Epithelial cell of esophagus (primary cell): ENCODE measurements around the gene LMTK2.

ENCODE experiments used
- DNase-seq: peaks from one replicate; pipeline ENCODE4 v3.0.0; 2010; ENCODE audit warnings: low read depth
- H3K4me3 ChIP-seq: 2 replicates; pipeline ENCODE4 v1.5.1; 2011; ENCODE audit warnings: mild to moderate bottlenecking, low read length, control low read depth
- TF ChIP-seq, protein P1 (sequence below): IDR thresholded peaks from 2 replicates; pipeline ENCODE4 v1.5.1; 2011; ENCODE audit warnings: low read depth, mild to moderate bottlenecking, low read length, control low read depth, inconsistent platforms; ENCODE audit not compliant: insufficient read depth; ENCODE audit errors: missing control alignments

Gene LMTK2

DNA sequence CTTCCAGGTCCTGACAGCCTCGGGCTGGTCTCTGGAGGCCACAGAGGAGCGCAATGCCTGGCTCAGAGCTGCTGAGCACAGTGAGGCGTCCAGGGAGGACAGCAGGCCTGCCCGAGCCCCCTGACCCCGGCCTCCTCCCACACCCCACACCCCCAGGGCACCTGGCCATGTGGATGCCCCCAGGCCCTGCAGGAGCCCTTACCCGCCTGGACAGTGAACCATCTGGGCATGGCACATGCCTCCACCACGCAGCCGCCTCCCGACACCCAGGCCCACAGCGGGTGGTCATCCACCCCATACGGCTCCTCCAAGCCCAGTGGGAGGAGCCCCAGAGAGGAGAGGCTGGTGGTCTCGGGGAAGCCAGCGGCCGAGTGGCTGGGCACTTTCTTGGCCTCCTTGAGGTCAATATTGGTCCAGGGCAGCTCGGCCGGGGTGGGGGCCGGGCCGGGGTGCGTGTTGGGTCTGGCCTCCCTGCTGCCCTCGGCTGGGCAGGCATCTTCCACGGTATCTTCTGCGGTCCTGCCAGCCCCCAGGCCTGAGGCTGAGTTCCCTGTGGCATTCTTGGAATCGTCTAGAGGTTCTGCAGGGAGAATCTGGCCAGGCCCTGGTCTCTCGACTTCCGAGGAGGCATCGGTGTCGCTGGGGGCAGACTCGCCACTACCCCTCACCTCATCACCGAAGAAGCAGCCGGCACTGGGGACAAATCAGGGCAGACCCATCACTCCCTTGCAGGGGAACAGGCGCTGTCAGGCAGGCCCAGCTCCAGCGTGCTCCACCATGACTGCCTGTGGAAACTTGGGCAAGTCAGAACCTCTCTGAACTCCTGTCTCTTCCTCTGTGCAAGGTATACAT, 126.8 kb downstream of the LMTK2 start:
- no peak overlapping the region for H3K4me3 ChIP-seq
- no peak for DNase-seq
- TF ChIP-seq, protein P1, sequence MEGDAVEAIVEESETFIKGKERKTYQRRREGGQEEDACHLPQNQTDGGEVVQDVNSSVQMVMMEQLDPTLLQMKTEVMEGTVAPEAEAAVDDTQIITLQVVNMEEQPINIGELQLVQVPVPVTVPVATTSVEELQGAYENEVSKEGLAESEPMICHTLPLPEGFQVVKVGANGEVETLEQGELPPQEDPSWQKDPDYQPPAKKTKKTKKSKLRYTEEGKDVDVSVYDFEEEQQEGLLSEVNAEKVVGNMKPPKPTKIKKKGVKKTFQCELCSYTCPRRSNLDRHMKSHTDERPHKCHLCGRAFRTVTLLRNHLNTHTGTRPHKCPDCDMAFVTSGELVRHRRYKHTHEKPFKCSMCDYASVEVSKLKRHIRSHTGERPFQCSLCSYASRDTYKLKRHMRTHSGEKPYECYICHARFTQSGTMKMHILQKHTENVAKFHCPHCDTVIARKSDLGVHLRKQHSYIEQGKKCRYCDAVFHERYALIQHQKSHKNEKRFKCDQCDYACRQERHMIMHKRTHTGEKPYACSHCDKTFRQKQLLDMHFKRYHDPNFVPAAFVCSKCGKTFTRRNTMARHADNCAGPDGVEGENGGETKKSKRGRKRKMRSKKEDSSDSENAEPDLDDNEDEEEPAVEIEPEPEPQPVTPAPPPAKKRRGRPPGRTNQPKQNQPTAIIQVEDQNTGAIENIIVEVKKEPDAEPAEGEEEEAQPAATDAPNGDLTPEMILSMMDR: no peak

DNA sequence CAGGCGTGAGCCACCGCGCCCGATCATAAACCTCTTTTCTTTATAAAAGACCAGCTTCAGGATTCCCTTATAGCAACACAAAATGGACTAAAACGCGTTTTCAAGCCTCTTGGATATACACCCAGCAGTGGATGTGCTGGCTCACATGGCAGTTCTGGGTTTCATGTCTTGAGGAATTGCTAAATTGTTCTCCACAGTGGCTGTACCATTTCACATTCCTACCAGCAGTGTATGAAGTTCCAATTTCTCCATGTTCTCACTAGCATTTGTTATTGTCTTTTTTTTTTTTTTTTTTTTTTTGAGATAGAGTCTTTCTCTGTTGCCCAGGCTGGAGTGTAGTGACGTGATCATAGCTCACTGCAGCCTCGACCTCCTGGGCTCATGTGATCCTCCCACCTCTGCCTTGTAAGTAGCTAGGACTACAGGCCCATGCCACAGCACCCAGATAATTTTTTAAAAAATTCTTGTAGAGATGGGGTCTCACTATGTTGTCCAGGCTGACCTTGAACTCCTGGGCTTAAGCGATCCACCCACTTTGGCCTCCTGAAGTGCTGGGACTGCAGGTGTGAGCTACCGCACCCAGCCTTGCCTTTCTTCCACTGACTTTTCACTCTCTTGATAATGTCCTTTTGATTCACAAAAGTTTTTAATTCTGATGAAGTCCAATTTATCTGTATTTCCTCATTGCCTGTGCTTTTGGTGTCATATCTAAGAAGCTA, 127.9 kb downstream of the LMTK2 start:
- H3K4me3 ChIP-seq: no peak overlapping the region
- no peak for DNase-seq
- TF ChIP-seq, protein P1: no peak

DNA sequence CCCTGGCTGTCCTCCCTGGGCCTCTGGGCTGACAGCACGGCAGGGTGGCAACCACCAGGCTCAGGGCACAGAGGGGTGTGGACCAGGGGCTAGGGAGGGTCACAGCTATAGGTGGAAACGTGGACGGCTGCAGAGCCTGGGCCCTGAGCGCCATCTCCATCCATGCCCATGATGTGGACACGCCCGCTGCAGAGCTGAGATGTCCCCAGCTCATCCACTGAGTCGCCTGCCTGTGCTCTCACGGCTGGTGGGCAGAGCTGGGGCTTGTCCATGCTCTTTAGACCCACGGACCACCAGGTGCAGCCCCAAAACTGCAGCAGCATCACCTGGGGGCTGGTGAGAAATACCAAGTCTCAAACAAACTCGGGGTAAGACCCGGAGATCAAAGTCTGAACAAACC, 129.2 kb downstream of the LMTK2 start:
- no peak overlapping the region for H3K4me3 ChIP-seq
- TF ChIP-seq, protein P1: no peak
- DNase-seq: no peak

DNA sequence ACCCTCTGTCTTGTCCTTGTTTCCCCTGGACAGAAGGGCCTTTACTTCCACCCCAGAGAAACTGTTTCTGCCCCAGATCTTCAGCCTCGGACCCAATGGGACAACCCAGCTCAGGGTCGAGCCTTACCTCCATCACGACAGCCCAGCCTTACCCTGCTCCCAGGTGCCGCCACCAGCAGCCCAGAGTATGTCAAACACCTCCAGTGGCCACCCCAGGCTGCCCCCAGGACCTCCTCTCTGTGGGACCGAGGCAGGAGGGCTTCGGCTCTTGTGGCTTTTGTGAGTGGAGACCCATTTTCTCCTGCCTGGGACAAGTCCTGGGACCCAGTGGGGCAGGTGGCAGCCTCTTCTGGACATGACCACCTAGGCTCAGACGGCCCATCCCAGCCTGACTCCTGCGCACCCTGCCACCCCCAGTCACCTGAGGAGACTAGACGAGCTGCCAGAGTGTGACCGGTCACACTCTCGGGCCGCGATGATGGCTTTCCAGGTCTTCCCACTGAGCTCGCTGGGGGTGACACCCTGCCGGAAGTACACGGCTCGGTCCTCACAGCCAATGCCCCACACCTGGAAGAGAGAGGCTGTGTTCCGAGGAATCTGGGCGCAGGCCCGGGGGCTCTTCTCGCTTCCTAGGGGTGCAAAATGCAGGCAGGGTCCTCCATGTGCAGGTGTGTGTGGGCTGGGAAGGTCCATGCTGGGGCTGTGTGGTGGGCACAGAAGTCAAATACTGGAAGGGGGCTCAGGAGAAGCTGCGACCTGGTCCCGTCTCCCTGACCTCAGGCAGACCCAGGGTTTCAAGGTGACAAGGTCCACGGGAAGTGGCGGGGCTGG, 129.9 kb downstream of the LMTK2 start:
- H3K4me3 ChIP-seq: no peak overlapping the region
- TF ChIP-seq, protein P1: no peak
- no peak for DNase-seq

DNA sequence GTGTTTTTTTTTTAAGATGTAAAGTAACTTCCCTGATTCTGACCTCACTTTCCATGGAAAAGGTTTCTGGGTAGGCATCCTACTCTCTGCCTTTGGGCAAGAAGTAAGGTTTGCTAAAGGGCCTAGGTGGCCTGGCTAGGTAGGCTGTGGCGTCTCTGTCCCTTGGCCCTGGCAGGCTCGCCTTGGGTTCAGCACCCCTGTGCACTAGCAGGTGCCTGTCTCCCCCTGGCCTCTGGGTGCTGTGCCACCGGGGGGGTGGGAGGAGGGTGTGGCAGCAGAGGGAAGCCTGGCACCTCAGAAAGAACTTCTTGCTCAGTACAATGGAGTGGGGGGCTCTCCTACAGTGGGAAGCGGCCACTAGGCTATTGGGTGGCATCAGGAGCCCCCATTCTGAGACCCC, 131.4 kb downstream of the LMTK2 start:
- H3K4me3 ChIP-seq: no peak overlapping the region
- no peak for DNase-seq
- TF ChIP-seq, protein P1: no peak

DNA sequence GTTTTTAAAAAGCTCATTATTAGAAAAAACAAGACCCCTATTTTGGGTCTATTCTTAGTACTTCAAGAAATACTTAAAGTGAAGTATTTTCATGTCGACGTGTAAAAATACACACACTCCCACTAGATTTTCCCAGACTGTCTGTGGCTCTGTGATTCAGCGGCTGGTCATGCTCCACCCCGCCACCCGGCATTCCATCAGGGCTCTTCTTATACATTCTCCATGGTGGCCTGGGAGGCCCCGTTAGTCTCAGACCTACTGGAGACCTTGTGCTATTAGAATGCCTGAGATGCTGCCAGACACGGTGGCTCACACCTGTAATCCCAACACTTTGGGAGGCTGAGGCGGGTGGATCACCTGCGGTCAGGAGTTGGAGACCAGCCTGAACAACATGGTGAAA, 132.3 kb downstream of the LMTK2 start:
- no peak overlapping the region for H3K4me3 ChIP-seq
- TF ChIP-seq, protein P1: no peak
- DNase-seq: no peak
